HG03469 (cell line): Measurements from ENCODE around the gene MTMR12.
"Not testable (repeated sequence)": the region's sequence is repeated elsewhere in the genome, so short reads cannot be mapped to it uniquely, and the experiment has no call there.

ENCODE experiments used
- ATAC-seq: cut with Tn5 transposase; IDR thresholded peaks from one replicate; pipeline ENCODE4 v1.9.1; 2021; ENCODE audit warnings: mild to moderate bottlenecking, moderate library complexity, moderate number of reproducible peaks; ENCODE audit not compliant: unreplicated experiment

The MTMR12 gene

GRCh38 chr5:32301891-32302290 is 10.8 kb downstream of the MTMR12 start:
- ATAC-seq: no peak

- no peak for ATAC-seq
Measured at GRCh38 chr5:32299059-32299677, 13.6 kb downstream of the MTMR12 start.

- peak; percentile 75 for ATAC-seq
Measured at GRCh38 chr5:32298059-32298415, 14.7 kb downstream of the MTMR12 start.

- ATAC-seq: no peak
Measured at GRCh38 chr5:32297181-32298058, 15.3 kb downstream of the MTMR12 start.

- not testable (repeated sequence) for ATAC-seq
Measured at GRCh38 chr5:32295966-32296772, 16.6 kb downstream of the MTMR12 start.

GRCh38 chr5:32291591-32291990 is 21.1 kb downstream of the MTMR12 start:
- ATAC-seq: no peak

GRCh38 chr5:32290922-32291321 is 21.8 kb downstream of the MTMR12 start:
- no peak for ATAC-seq

GRCh38 chr5:32290501-32290900 is 22.2 kb downstream of the MTMR12 start:
- not testable (repeated sequence) for ATAC-seq

GRCh38 chr5:32289986-32290385 is 22.8 kb downstream of the MTMR12 start:
- not testable (repeated sequence) for ATAC-seq

GRCh38 chr5:32288135-32288534 is 24.6 kb downstream of the MTMR12 start:
- not testable (repeated sequence) for ATAC-seq

- not testable (repeated sequence) for ATAC-seq
Measured at GRCh38 chr5:32287525-32287924, 25.2 kb downstream of the MTMR12 start.

- ATAC-seq: no peak
Measured at GRCh38 chr5:32285510-32286138, 27.1 kb downstream of the MTMR12 start.

- ATAC-seq: peak; percentile 51
Measured at GRCh38 chr5:32283539-32284377, 29.0 kb downstream of the MTMR12 start.

GRCh38 chr5:32283061-32283460 is 29.7 kb downstream of the MTMR12 start:
- no peak for ATAC-seq

GRCh38 chr5:32282633-32283032 is 30.1 kb downstream of the MTMR12 start:
- no peak for ATAC-seq

- ATAC-seq: not testable (repeated sequence)
Measured at GRCh38 chr5:32281378-32282133, 31.2 kb downstream of the MTMR12 start.

GRCh38 chr5:32280656-32281081 is 32.1 kb downstream of the MTMR12 start:
- ATAC-seq: peak; percentile 74

- no peak for ATAC-seq
Measured at GRCh38 chr5:32279786-32280185, 33.0 kb downstream of the MTMR12 start.

- ATAC-seq: no peak
Measured at GRCh38 chr5:32279223-32279622, 33.5 kb downstream of the MTMR12 start.
